Chondrocyte (in vitro differentiated cells): Measurements from ENCODE around the gene TMEM132C. TPM values are rescaled to one million over a fixed set of nuclear protein-coding genes. Genes with fewer than 3 reads are reported as not detected.

Experiments used
- DNase-seq: peaks from one replicate; pipeline ENCODE4 v3.0.0; 2021; ENCODE audit warnings: mixed read lengths, low spot score
- H3K27ac Mint-ChIP-seq: one replicate; pipeline ENCODE4 v1.8.0; 2021; ENCODE audit warnings: mild to moderate bottlenecking, moderate library complexity, mixed read lengths; ENCODE audit not compliant: unreplicated experiment
- H3K27me3 Mint-ChIP-seq: 2 replicates; pipeline ENCODE4 v1.8.0; 2021; ENCODE audit warnings: low read depth, mixed read lengths
- H3K36me3 Mint-ChIP-seq: 2 replicates; pipeline ENCODE4 v1.8.0; 2021; ENCODE audit warnings: low read depth, mixed read lengths
- H3K4me1 Mint-ChIP-seq: 2 replicates; pipeline ENCODE4 v1.8.0; 2021; ENCODE audit warnings: low read depth, mild to moderate bottlenecking, mixed read lengths
- H3K4me3 Mint-ChIP-seq: one replicate; pipeline ENCODE4 v1.8.0; 2021; ENCODE audit warnings: mild to moderate bottlenecking, moderate library complexity, mixed read lengths; ENCODE audit not compliant: unreplicated experiment
- H3K9me3 Mint-ChIP-seq: 2 replicates; pipeline ENCODE4 v1.8.0; 2021; ENCODE audit warnings: low read depth, mixed read lengths
- CTCF ChIP-seq: fragments of 200-600 bp; sonication (generic); IDR thresholded peaks from 2 replicates; pipeline ENCODE4 v1.5.0; 2021; ENCODE audit warnings: antibody characterized with exemption, mild to moderate bottlenecking, moderate library complexity
- total RNA-seq: library from RNA; stranded (reverse); gene quantifications from 3 replicates; pipeline ENCODE4 v1.2.1, GENCODE V29; 2021

TMEM132C gene
- total RNA-seq, 1 donor from 2014 or later, result not detected

DNA sequence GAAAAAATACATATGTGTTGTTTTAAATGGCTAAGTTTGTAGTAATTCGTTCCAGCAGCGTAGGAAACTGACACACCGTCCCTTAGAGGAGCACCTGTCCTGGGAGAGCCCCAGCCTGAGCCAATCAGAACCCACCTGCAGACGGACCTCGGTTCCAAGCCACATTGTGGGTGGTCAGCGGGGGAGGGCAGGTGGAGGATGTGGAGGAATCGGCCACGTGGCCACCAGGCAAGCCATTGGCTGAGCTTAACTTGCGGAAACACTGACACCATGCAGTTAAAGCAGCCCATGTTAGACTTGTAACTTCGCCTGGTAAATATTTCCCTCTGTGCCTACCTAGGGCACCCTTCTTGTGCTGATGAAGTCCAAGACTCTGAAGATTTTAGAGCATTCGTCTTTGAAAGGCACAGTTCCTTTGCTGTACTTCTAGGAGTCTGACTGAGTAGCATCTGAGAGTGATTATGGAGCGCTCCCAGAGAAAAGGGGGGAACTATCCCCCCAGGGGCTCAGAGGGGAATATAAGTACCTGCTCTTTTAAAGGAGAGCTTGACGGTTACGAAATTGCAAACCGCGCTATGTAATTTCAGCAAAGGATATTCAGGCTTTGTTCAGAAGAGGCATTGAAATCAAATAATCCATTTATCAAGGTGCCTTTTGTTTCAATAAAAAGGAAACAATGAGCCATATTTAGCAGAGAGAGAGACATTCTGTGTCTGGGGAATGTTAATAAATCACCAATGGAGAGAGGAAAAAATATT, 135.7 kb downstream of the TMEM132C start:
- DNase-seq, result no peak
- Mint-ChIP-seq H3K4me3 (no peak overlapping the region), H3K27me3 (peaks cover 5% of the 10 kb centered on the region), H3K27ac (no peak overlapping the region), H3K36me3 (no peaks in the 10 kb centered on the region), H3K9me3 (peaks cover 15% of the 10 kb centered on the region), H3K4me1 (no peaks in the 10 kb centered on the region)
- TF ChIP-seq CTCF, result no peak

GRCh38 chr12:128408669-128409068, 141.7 kb downstream of the TMEM132C start:
- H3K27ac Mint-ChIP-seq, result no peak overlapping the region
- no peak overlapping the region for H3K4me3 Mint-ChIP-seq
- no peak for TF ChIP-seq CTCF
- peaks cover 26% of the 10 kb centered on the region for H3K9me3 Mint-ChIP-seq
- DNase-seq, result no peak
- no peaks in the 10 kb centered on the region for H3K27me3 Mint-ChIP-seq
- no peaks in the 10 kb centered on the region for H3K4me1 Mint-ChIP-seq
- no peaks in the 10 kb centered on the region for H3K36me3 Mint-ChIP-seq

DNA sequence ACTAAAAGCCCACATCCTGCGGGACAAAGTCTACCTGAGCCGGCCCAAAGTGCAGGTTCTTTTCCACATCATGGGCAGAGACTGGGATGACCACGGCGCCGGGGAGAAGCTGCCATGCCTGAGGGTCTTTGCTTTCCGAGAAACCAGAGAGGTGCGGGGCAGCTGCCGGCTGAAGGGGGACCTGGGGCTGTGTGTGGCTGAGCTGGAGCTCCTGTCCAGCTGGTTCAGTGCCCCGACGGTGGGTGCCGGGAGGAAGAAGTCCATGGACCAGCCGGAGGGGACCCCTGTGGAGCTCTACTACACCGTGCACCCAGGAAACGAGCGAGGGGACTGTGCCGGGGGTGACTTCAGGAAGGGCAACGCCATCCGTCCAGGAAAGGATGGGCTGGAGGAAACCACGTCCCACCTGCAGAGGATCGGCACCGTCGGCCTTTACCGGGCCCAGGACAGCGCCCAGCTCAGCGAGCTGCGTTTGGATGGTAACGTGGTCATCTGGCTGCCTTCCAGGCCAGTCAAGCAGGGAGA, 148.1 kb downstream of the TMEM132C start:
- TF ChIP-seq CTCF, result no peak
- no peaks in the 10 kb centered on the region for H3K4me1 Mint-ChIP-seq

DNA sequence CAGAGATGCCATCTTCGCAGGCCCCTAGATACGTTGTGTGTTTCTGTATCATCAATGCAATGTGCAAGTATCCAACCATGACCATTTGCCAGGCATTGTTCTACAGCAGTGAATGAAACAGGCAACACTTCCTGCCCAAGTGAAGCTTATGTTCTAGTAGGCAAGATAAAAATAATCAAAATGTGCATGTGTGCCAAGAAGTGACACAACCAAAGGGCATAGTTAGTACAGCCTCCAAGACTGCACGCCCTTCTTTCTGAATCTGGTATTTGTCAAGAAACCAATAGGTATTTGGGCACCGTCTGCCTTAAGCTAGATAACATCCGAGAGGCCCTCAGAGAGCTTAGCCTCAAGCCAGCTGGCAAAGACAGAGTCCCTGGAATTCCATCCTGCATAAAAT, 152.0 kb downstream of the TMEM132C start:
- Mint-ChIP-seq H3K27me3 (no peaks in the 10 kb centered on the region), H3K4me1 (no peaks in the 10 kb centered on the region), H3K9me3 (peaks cover 4% of the 10 kb centered on the region), H3K27ac (no peak overlapping the region), H3K4me3 (no peak overlapping the region), H3K36me3 (no peaks in the 10 kb centered on the region)
- no peak for DNase-seq
- no peak for TF ChIP-seq CTCF

More for the DNA sequence above, 148.1 kb downstream of the TMEM132C start:
- no peak overlapping the region for H3K4me3 Mint-ChIP-seq
- H3K27me3 Mint-ChIP-seq, result no peaks in the 10 kb centered on the region
- no peak overlapping the region for H3K27ac Mint-ChIP-seq
- peaks cover 9% of the 10 kb centered on the region for H3K9me3 Mint-ChIP-seq
- H3K36me3 Mint-ChIP-seq, result no peaks in the 10 kb centered on the region
- DNase-seq, result no peak

GRCh38 chr12:128420163-128420562, 153.2 kb downstream of the TMEM132C start:
- H3K4me1 Mint-ChIP-seq, result no peaks in the 10 kb centered on the region
- no peaks in the 10 kb centered on the region for H3K27me3 Mint-ChIP-seq
- H3K36me3 Mint-ChIP-seq, result no peaks in the 10 kb centered on the region
- H3K27ac Mint-ChIP-seq, result no peak overlapping the region
- H3K9me3 Mint-ChIP-seq, result peaks cover 11% of the 10 kb centered on the region
- H3K4me3 Mint-ChIP-seq, result no peak overlapping the region
- DNase-seq, result no peak
- TF ChIP-seq CTCF, result no peak
